ENCODE results near the gene SLIT2. TPM values are rescaled to one million over a fixed set of nuclear protein-coding genes. Genes with fewer than 3 reads are reported as not detected.

Gene SLIT2
- total and polyA plus RNA-seq, 2 of the 13 experiments (the other 11 are each of a cell fraction or from before 2014, with no cell fraction given): 0.03 TPM; not detected in 1

GRCh38 chr4:20265726-20266125, 14.0 kb downstream of the SLIT2 start:
- POLR2A ChIA-PET: no interaction called here
- no peak for FAIRE-seq
- TF ChIP-seq ZNF232 (CRISPR knock-in tag; IDR thresholded peaks at IDR 0.05; ENCODE audit: borderline replicate concordance) (no peak), NR1H2 (CRISPR knock-in tag; IDR thresholded peaks at IDR 0.05; ENCODE audit: borderline replicate concordance, low read depth) (no peak), PRDM4 (CRISPR knock-in tag; IDR thresholded peaks at IDR 0.05; ENCODE audit: borderline replicate concordance) (no peak), ZNF546 (CRISPR knock-in tag; conservative IDR thresholded peaks at IDR 0.05) (no peak), BRD4 (CRISPR knock-in tag; IDR thresholded peaks at IDR 0.05) (no peak), KDM4B (CRISPR knock-in tag; IDR thresholded peaks at IDR 0.05) (no peak), LCORL (IDR thresholded peaks at IDR 0.05) (no peak), LCORL (CRISPR knock-in tag; IDR thresholded peaks at IDR 0.05) (no peak), YEATS2 (CRISPR knock-in tag; IDR thresholded peaks at IDR 0.05; ENCODE audit: borderline replicate concordance) (no peak), HCFC1 (IDR thresholded peaks at IDR 0.05; ENCODE audit: low read depth, low read length) (no peak), MYC (CRISPR knock-in tag; IDR thresholded peaks at IDR 0.05; ENCODE audit: borderline replicate concordance) (no peak), ZNF558 (CRISPR knock-in tag; IDR thresholded peaks at IDR 0.05; ENCODE audit: borderline replicate concordance) (no peak), PCBP1 (IDR thresholded peaks at IDR 0.05; ENCODE audit: borderline replicate concordance, low read depth, low read length) (no peak), THYN1 (CRISPR knock-in tag; IDR thresholded peaks at IDR 0.05; ENCODE audit: borderline replicate concordance, low read depth) (no peak), LBX2 (CRISPR knock-in tag; IDR thresholded peaks at IDR 0.05; ENCODE audit: borderline replicate concordance) (no peak), XRCC5 (optimal IDR thresholded peaks at IDR 0.05; ENCODE audit: low read length) (no peak)
- TF ChIP-seq, protein P1, sequence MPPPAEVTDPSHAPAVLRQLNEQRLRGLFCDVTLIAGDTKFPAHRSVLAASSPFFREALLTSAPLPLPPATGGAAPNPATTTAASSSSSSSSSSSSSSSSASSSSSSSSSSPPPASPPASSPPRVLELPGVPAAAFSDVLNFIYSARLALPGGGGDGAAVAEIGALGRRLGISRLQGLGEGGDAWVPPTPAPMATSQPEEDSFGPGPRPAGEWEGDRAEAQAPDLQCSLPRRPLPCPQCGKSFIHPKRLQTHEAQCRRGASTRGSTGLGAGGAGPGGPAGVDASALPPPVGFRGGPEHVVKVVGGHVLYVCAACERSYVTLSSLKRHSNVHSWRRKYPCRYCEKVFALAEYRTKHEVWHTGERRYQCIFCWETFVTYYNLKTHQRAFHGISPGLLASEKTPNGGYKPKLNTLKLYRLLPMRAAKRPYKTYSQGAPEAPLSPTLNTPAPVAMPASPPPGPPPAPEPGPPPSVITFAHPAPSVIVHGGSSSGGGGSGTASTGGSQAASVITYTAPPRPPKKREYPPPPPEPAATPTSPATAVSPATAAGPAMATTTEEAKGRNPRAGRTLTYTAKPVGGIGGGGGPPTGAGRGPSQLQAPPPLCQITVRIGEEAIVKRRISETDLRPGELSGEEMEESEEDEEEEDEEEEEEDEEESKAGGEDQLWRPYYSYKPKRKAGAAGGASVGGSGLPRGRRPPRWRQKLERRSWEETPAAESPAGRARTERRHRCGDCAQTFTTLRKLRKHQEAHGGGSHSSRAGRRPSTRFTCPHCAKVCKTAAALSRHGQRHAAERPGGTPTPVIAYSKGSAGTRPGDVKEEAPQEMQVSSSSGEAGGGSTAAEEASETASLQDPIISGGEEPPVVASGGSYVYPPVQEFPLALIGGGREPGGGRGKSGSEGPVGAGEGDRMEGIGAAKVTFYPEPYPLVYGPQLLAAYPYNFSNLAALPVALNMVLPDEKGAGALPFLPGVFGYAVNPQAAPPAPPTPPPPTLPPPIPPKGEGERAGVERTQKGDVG (CRISPR knock-in tag; IDR thresholded peaks at IDR 0.05; ENCODE audit: borderline replicate concordance): no peak
- TF ChIP-seq, protein P2, sequence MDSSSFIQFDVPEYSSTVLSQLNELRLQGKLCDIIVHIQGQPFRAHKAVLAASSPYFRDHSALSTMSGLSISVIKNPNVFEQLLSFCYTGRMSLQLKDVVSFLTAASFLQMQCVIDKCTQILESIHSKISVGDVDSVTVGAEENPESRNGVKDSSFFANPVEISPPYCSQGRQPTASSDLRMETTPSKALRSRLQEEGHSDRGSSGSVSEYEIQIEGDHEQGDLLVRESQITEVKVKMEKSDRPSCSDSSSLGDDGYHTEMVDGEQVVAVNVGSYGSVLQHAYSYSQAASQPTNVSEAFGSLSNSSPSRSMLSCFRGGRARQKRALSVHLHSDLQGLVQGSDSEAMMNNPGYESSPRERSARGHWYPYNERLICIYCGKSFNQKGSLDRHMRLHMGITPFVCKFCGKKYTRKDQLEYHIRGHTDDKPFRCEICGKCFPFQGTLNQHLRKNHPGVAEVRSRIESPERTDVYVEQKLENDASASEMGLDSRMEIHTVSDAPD (CRISPR knock-in tag; IDR thresholded peaks at IDR 0.05): no peak

More at GRCh38 chr4:20265726-20266125, 14.0 kb downstream of the SLIT2 start:
- H3K36me3 ChIP-seq (replicated peaks in 1 of 2; ENCODE audit: control insufficient read depth in 1 of 2, insufficient read depth in 2 of 2, low read length in 2 of 2): no peaks in the 10 kb centered on the region
- H3K9ac ChIP-seq (ENCODE audit: insufficient read depth, low read depth, low read length): no peak overlapping the region
- H4K20me1 ChIP-seq (ENCODE audit: insufficient read depth, low read length): no peaks in the 10 kb centered on the region
- no peaks in the 10 kb centered on the region for H3K4me1 ChIP-seq (ENCODE audit: insufficient read depth, low read length)
- ATAC-seq (no peak), DNase-seq (ENCODE audit: low spot score) (no peak)
- no peaks in the 10 kb centered on the region for H3K79me2 ChIP-seq (ENCODE audit: insufficient read depth, low read length)
- no peaks in the 10 kb centered on the region for H3K9me3 ChIP-seq (ENCODE audit: low read length)
- no peak overlapping the region for H3K27ac ChIP-seq (ENCODE audit: extremely low read length, insufficient read depth, low read length)
- H3K4me3 ChIP-seq (replicated peaks in 1 of 3; ENCODE audit: insufficient read depth in 1 of 3, low read depth in 2 of 3, low read length in 3 of 3): no peak overlapping the region
- in situ Hi-C loops (cut with HindIII; ENCODE audit: extremely low pct_ligation_motif_present, low pct_unique_long_range_greater_than_20kb) (loop anchor here (25.0 kb wide), 1 partner anchor 1578 kb away; no protein-coding TSS in a partner anchor), intact Hi-C loops (cut with micrococcal nuclease; ENCODE audit: unreplicated experiment) (no loop called here)
- CTCF ChIA-PET (ENCODE audit: low intra/inter-chr PET ratio, low total read pairs): no interaction called here
- no peak overlapping the region for H2AFZ ChIP-seq (ENCODE audit: low read length)
- BruUV-seq (replicated peaks): no TSS peak
- H3K4me2 ChIP-seq (ENCODE audit: low read depth, low read length): no peak overlapping the region
- no peaks in the 10 kb centered on the region for H3K27me3 ChIP-seq (ENCODE audit: control insufficient read depth in 1 of 2, insufficient read depth in 2 of 2, low read length in 2 of 2)
- 10% methylated on average over 1 of the region's 1 CpG for WGBS (ENCODE audit: low lambda C conversion rate)

Data from HepG2 (cell line).